H9 (cell line): Measurements from ENCODE around the gene GABRG1. TPM values are rescaled to one million over a fixed set of nuclear protein-coding genes. Genes with fewer than 3 reads are reported as not detected.

Experiments used
- DNase-seq: peaks from one replicate; pipeline ENCODE4 v3.0.0-alpha.2; 2017
- H2AFZ ChIP-seq: one replicate; pipeline ENCODE4 v1.6.1; 2013; ENCODE audit warnings: mild to moderate bottlenecking, low read length, control low read depth, moderate library complexity
- H2AK5ac ChIP-seq: 2 replicates; pipeline ENCODE4 v1.6.1; 2013; ENCODE audit warnings: low read length, control low read depth, mixed read lengths; ENCODE audit not compliant: insufficient read length
- H2BK120ac ChIP-seq: one replicate; pipeline ENCODE4 v1.6.1; 2013; ENCODE audit warnings: low read depth, mild to moderate bottlenecking, low read length, control low read depth, inconsistent platforms; ENCODE audit not compliant: poor library complexity, severe bottlenecking
- H2BK12ac ChIP-seq: 2 replicates; pipeline ENCODE4 v1.6.1; 2013; ENCODE audit warnings: low read length, control low read depth, mixed read lengths, low read depth; ENCODE audit not compliant: insufficient read length
- H2BK15ac ChIP-seq: 2 replicates; pipeline ENCODE4 v1.6.1; 2013; ENCODE audit warnings: low read depth, low read length, control low read depth
- H2BK20ac ChIP-seq: one replicate; pipeline ENCODE4 v1.6.1; 2013; ENCODE audit warnings: low read depth, mild to moderate bottlenecking, low read length, control low read depth, inconsistent platforms; ENCODE audit not compliant: poor library complexity, severe bottlenecking
- H2BK5ac ChIP-seq: 2 replicates; pipeline ENCODE4 v1.6.1; 2013; ENCODE audit warnings: low read length, control low read depth, mixed read lengths; ENCODE audit not compliant: insufficient read length
- H3K14ac ChIP-seq: 2 replicates; pipeline ENCODE4 v1.6.1; 2013; ENCODE audit warnings: low read length, control low read depth; ENCODE audit not compliant: insufficient read depth
- H3K18ac ChIP-seq: 2 replicates; pipeline ENCODE4 v1.6.1; 2013; ENCODE audit warnings: low read depth, mild to moderate bottlenecking, mixed read lengths, low read length, control low read depth; ENCODE audit not compliant: insufficient read length
- H3K23ac ChIP-seq: 2 replicates; pipeline ENCODE4 v1.6.1; 2013; ENCODE audit warnings: low read length, control low read depth, mixed read lengths, low read depth; ENCODE audit not compliant: insufficient read length
- H3K23me2 ChIP-seq: 2 replicates; pipeline ENCODE4 v1.6.1; 2013; ENCODE audit warnings: low read depth, mild to moderate bottlenecking, mixed read lengths, low read length, control low read depth; ENCODE audit not compliant: insufficient read length, poor library complexity, severe bottlenecking
- H3K27ac ChIP-seq: 2 replicates; pipeline ENCODE4 v1.5.1; 2013; ENCODE audit warnings: low read length, control low read depth, mixed read lengths, low read depth; ENCODE audit not compliant: insufficient read length
- H3K27me3 ChIP-seq: 2 replicates; pipeline ENCODE4 v1.6.1; 2013; ENCODE audit warnings: low read length, control low read depth, inconsistent platforms; ENCODE audit not compliant: insufficient read depth
- H3K4ac ChIP-seq: 2 replicates; pipeline ENCODE4 v1.6.1; 2013; ENCODE audit warnings: low read depth, mild to moderate bottlenecking, control low read depth, inconsistent platforms, low read length, moderate library complexity
- H3K4me1 ChIP-seq: 2 replicates; pipeline ENCODE4 v1.6.1; 2013; ENCODE audit warnings: low read length, control low read depth, inconsistent platforms; ENCODE audit not compliant: insufficient read depth
- H3K4me2 ChIP-seq: 2 replicates; pipeline ENCODE4 v1.6.1; 2013; ENCODE audit warnings: low read length, control low read depth, mixed read lengths; ENCODE audit not compliant: insufficient read length, insufficient read depth
- H3K56ac ChIP-seq: 2 replicates; pipeline ENCODE4 v1.6.1; 2013; ENCODE audit warnings: low read depth, mild to moderate bottlenecking, mixed read lengths, low read length, control low read depth; ENCODE audit not compliant: insufficient read length
- H3K79me1 ChIP-seq: 2 replicates; pipeline ENCODE4 v1.6.1; 2013; ENCODE audit warnings: low read depth, mild to moderate bottlenecking, moderate library complexity, low read length, control low read depth, inconsistent platforms; ENCODE audit not compliant: insufficient read depth, poor library complexity, severe bottlenecking
- H3K79me2 ChIP-seq: 2 replicates; pipeline ENCODE4 v1.6.1; 2013; ENCODE audit warnings: low read length, control low read depth, inconsistent platforms; ENCODE audit not compliant: insufficient read depth
- H3K9ac ChIP-seq: 2 replicates; pipeline ENCODE4 v1.6.1; 2013; ENCODE audit warnings: low read length, control low read depth, mixed read lengths; ENCODE audit not compliant: insufficient read length; ENCODE audit errors: extremely low read depth
- H3K9me3 ChIP-seq: one replicate; pipeline ENCODE4 v1.6.1; 2013; ENCODE audit warnings: low read depth, low read length, inconsistent platforms; ENCODE audit not compliant: control insufficient read depth
- H3T11ph ChIP-seq: one replicate; pipeline ENCODE4 v1.6.1; 2013; ENCODE audit warnings: mild to moderate bottlenecking, low read length, control low read depth, inconsistent platforms
- H4K20me1 ChIP-seq: one replicate; pipeline ENCODE4 v1.6.1; 2013; ENCODE audit not compliant: control insufficient read depth, insufficient read length, insufficient read depth
- H4K5ac ChIP-seq: 2 replicates; pipeline ENCODE4 v1.6.1; 2013; ENCODE audit warnings: low read depth, mild to moderate bottlenecking, mixed read lengths, low read length, control low read depth; ENCODE audit not compliant: insufficient read length
- H4K8ac ChIP-seq: replicated peaks from 2 replicates; pipeline ENCODE4 v1.6.1; 2013; ENCODE audit warnings: low read length, control low read depth, mixed read lengths, low read depth; ENCODE audit not compliant: insufficient read length
- H4K91ac ChIP-seq: 2 replicates; pipeline ENCODE4 v1.6.1; 2013; ENCODE audit warnings: low read depth, mild to moderate bottlenecking, moderate library complexity, mixed read lengths, low read length, control low read depth; ENCODE audit not compliant: insufficient read length
- H3K27ac Mint-ChIP-seq, 3 experiments: 2 replicates in 2 of 3; 3 replicates in 1 of 3; pipeline ENCODE4 v1.8.0; 2020 to 2021; ENCODE audit warnings: mixed read lengths in 3 of 3, mild to moderate bottlenecking in 1 of 3, moderate library complexity in 1 of 3
- H3K27me3 Mint-ChIP-seq: 2 replicates; pipeline ENCODE4 v1.8.0; 2021; ENCODE audit warnings: low read depth, mild to moderate bottlenecking, moderate library complexity, mixed read lengths
- H3K36me3 Mint-ChIP-seq, 3 experiments: 2 replicates in 2 of 3; 3 replicates in 1 of 3; pipeline ENCODE4 v1.8.0; 2020 to 2021; ENCODE audit warnings: low read depth in 3 of 3, mixed read lengths in 3 of 3; ENCODE audit not compliant: insufficient read depth in 1 of 3
- H3K4me1 Mint-ChIP-seq, 2 experiments: 2 replicates each; pipeline ENCODE4 v1.8.0; 2020; ENCODE audit warnings: mixed read lengths in 2 of 2
- H3K4me3 Mint-ChIP-seq, 2 experiments: 2 replicates in 1 of 2; 3 replicates in 1 of 2; pipeline ENCODE4 v1.8.0; 2020 to 2021; ENCODE audit warnings: mild to moderate bottlenecking in 2 of 2, mixed read lengths in 2 of 2, moderate library complexity in 1 of 2
- H3K9me3 Mint-ChIP-seq, 2 experiments: 2 replicates in 1 of 2; 3 replicates in 1 of 2; pipeline ENCODE4 v1.8.0; 2020; ENCODE audit warnings: mild to moderate bottlenecking in 2 of 2, mixed read lengths in 2 of 2, moderate library complexity in 1 of 2
- WGBS: extraction: QIAGEN DNeasy Blood & Tissue Kit; methylation state at CpG from one replicate; pipeline ENCODE4 v1.1.7; 2013; ENCODE audit warnings: missing lambda C conversion rate, low lambda C conversion rate, mixed read lengths; ENCODE audit not compliant: insufficient read length; ENCODE audit errors: extremely low coverage; 5-methylcytosine and 5-hydroxymethylcytosine counted together
- total RNA-seq: library from RNA; stranded (reverse); gene quantifications from 2 replicates; pipeline ENCODE4 v1.2.1, GENCODE V29; 2021
- TF ChIP-seq, protein P1 (sequence below): fragments of 200-600 bp; sonication (generic); conservative IDR thresholded peaks from 3 replicates; pipeline ENCODE4 v1.8.0; 2021; ENCODE audit warnings: antibody characterized with exemption, mild to moderate bottlenecking

GABRG1 gene
- total RNA-seq, 1 experiment from 2014 or later = 0.11 TPM

DNA sequence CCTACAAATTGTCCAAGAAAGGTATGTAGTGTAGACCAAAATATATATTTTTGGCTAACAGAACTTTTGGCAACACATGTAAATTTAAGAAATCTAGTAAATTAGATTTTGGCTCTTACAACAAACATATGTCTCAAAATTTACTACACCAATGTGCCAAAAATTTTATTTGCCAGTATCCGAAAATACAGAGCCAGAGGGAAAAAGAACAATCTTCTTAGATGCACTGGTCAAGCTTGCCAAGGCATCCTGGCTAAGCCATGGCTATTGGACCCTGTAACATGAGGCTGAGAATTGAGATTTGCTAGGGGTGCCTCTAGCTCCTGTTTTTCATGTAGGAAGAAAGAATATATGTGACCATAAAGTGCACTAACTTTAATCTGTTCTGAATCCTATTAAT, 91.8 kb downstream of the GABRG1 start:
- Histone ChIP-seq H3K9ac (no peak overlapping the region), H3K4ac (no peak overlapping the region), H3K18ac (no peak overlapping the region), H2BK5ac (no peak overlapping the region), H3K27me3 (no peaks in the 10 kb centered on the region), H2BK15ac (no peak overlapping the region), H4K20me1 (no peaks in the 10 kb centered on the region), H2BK12ac (no peak overlapping the region), H2AK5ac (no peak overlapping the region), H3K23ac (no peak overlapping the region), H3K23me2 (no peaks in the 10 kb centered on the region), H3K4me2 (no peak overlapping the region), H2BK20ac (no peak overlapping the region), H3K9me3 (no peaks in the 10 kb centered on the region), H3K4me1 (no peaks in the 10 kb centered on the region), H4K91ac (no peak overlapping the region), H2AFZ (no peak overlapping the region), H3T11ph (no peak overlapping the region), H4K8ac (no peak overlapping the region), H4K5ac (no peak overlapping the region), H3K79me2 (no peaks in the 10 kb centered on the region), H3K79me1 (no peaks in the 10 kb centered on the region), H3K27ac (no peak overlapping the region), H2BK120ac (no peak overlapping the region), H3K56ac (no peak overlapping the region), H3K14ac (no peak overlapping the region)
- no CpG with 5 or more reads among the region's 1 CpG for whole genome bisulfite sequencing
- DNase-seq = no peak
- H3K4me1 Mint-ChIP-seq = no peaks in the 10 kb centered on the region
- TF ChIP-seq, protein P1, sequence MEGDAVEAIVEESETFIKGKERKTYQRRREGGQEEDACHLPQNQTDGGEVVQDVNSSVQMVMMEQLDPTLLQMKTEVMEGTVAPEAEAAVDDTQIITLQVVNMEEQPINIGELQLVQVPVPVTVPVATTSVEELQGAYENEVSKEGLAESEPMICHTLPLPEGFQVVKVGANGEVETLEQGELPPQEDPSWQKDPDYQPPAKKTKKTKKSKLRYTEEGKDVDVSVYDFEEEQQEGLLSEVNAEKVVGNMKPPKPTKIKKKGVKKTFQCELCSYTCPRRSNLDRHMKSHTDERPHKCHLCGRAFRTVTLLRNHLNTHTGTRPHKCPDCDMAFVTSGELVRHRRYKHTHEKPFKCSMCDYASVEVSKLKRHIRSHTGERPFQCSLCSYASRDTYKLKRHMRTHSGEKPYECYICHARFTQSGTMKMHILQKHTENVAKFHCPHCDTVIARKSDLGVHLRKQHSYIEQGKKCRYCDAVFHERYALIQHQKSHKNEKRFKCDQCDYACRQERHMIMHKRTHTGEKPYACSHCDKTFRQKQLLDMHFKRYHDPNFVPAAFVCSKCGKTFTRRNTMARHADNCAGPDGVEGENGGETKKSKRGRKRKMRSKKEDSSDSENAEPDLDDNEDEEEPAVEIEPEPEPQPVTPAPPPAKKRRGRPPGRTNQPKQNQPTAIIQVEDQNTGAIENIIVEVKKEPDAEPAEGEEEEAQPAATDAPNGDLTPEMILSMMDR = no peak
- no peaks in the 10 kb centered on the region for H3K36me3 Mint-ChIP-seq
- H3K27me3 Mint-ChIP-seq = no peaks in the 10 kb centered on the region
- H3K9me3 Mint-ChIP-seq = peaks cover 0 to 3% of the 10 kb centered on the region in 2 experiments; a peak in 1 of 5 replicates
- H3K27ac Mint-ChIP-seq = no peak overlapping the region
- H3K4me3 Mint-ChIP-seq = no peak overlapping the region
